Activated T-cell treated with anti-CD3 and anti-CD28 coated beads for 24 hours (primary cell): Measurements from ENCODE around the gene ASS1.

Experiments used
- DNase-seq: peaks from one replicate; pipeline ENCODE4 v3.0.0-alpha.2; 2020; ENCODE audit warnings: low read depth

ASS1 gene

DNA sequence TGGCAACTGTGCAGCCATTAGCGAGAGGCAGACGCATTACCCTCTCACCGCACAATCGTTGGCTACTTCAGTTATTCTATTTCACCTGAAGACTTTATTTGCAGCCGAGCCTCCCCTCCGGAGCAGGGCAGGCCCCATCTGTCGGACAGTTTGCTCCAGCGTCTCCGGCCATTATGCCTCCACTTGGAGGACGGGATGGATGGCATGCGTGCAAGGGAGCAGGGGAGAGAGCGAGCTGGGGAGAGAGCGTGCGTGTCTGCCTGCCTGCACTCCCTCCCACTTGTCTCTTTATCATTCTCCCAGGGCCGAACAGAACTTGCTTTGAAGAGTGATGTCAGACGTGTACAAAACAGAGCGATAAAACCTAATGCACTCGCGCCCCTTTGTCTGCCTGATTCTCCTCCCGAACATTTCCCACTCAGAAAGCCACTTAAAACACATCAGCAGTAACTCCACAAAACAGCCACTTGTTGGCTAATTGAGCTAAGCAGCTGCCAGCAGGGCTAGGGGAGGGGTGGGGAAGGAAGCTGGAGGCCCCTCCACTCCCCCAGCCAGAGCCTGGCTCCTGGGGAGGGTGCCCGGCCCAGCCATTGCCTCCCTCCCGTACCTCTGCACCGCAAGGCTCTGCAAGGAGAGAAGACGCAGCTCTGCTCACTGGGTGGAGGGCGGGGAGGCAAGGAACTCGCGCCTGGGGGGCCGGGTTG lies 91.2 kb downstream of the ASS1 start:
- DNase-seq, result no peak

DNA sequence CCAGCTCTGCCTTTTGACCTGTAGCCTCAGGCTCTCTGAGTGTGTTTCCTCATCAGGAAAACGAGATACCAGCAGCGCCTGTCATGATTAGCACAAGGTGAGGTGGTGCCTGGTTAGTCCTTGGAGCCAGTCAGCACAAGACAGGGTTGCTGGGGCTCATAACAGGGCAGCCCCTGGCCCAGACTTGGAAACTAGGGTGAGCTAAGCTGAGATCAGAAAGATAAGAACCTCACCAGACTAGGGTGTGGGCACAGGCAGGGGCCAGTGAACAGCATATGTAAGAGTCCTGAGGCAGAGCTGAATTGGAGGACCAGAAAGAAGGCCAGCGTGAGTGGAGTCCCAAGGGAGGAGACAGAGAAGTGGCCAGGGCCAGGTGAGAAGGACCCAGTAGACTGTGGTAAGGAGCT lies 91.9 kb downstream of the ASS1 start:
- DNase-seq, result no peak

DNA sequence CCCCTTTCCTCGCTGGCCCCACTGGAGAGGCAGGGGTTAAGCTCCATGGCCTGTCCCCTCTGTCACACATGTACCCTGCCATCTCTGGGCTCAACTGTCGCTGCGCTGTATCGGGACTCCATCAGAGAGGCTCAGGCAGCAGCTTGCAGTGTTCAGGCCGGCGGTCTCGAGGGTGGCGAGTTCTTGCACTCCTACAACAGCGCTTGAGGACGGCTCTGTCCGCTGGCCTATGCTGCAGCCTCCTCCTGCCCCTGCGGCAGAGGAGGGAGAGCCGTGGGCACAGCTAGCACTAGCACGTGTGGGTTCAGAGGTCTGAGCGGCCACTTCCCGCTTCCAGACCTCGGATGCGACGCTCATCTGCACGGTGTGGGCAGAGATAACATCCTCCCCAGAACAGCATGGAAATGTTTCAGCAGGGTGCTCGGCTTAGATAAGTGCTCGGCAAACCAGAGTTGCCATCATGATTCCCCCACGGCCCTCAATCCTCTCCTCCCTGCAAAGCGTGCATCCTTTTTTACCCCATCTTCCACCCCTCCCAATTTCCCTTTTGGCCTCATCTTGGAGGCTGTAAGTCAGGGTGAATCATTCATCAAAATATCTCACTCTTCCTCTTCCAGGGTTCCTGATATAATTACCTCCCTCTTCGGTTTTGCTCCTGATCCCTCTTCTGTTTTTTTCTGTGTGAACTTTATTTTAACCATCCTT lies 92.7 kb downstream of the ASS1 start:
- no peak for DNase-seq

DNA sequence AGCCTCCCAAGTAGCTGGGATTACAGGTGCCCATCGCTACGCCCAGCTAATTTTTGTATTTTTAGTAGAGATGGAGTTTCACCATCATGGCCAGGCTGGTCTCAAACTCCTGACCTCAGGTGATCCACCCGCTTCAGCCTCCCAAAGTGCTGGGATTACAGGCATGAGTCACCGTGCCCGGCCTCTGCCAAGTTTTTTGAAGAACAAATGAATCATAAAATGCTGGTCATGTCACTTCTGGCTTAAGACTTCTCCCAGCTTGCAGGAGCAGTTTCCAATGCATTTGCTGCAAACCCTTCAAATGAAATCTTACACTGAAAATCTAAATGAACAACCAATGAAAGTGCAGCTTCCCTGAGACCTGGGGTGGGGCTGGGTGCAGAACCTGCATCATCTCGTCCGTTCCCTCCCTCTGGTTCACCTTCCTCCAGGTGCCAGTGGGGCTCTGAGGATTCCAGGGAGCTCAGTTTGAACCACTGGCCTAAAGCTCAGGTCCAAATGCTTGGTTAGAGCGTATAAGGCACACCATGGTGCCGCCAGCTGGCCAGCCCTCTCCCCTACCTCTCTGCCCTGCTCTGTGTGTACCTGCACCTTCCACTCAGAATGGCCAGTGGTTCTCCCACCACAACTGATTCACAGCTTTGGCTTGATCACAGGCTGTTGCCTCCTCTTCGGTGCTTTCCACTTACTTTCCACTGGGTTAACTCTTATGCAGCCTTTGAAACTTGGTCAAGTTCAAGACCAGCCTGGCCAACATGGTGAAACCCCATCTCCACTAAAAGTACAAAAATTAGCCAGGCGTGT lies 94.9 kb downstream of the ASS1 start:
- no peak for DNase-seq

- no peak for DNase-seq
Observed at GRCh38 chr9:130541533-130541932, 96.8 kb downstream of the ASS1 start.

GRCh38 chr9:130542038-130542437 lies 97.3 kb downstream of the ASS1 start:
- no peak for DNase-seq

- DNase-seq, result no peak
Observed at GRCh38 chr9:130542457-130543228, 97.9 kb downstream of the ASS1 start.

DNA sequence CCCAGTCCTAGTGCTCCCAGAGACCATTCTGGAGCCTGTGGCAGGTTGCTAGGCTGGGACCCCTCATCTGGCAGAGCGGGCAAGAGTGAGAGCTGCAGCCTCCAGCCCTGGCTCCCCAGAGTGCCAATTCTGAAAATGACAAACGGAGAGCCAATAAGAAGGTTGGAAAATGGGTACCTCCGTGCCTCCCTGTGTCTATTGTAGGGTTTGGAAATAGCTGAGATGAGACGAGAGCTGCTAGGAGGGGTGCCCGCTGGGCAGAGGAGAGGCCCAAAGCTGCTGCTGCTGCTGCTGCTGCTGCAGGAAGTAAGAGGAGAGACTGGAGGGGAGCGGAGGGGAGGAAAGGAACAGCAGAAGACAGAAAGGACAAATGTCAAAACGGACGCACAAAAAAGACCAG lies 98.6 kb downstream of the ASS1 start:
- DNase-seq, result no peak

- DNase-seq, result no peak
Observed at GRCh38 chr9:130543859-130544258, 99.1 kb downstream of the ASS1 start.

GRCh38 chr9:130544364-130544763 lies 99.6 kb downstream of the ASS1 start:
- DNase-seq, result no peak

- no peak for DNase-seq
Observed at GRCh38 chr9:130548103-130548502, 103.3 kb downstream of the ASS1 start.

DNA sequence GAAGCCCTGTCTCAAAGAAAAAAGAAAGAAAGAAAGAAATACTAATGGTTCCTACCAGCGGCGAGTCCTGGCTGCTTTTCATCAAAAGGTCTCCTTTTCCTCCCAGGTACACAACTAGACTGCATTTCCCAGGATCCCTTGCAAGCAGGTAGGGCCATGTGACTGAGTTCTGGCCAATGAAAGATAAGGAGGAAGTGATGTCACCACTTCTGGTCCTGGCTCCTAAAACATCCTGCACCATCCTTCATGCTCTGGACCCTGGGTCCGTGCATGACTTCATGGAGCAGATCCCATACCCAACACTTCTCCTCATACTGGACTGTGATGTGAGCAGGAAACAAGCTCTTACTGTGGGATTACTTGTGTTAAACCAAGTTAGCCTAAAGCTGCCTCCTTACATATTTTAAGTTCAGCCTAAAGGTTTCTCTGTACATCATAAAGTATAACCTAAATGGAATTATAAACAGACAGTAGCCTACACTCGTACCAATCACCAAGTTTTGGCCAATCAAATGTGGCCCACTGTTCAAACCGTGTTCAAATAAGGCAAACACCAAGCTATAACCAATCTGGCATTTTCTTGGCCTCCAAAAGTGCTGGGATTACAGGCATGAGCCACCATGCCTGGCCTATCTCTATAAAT lies 104.5 kb downstream of the ASS1 start:
- no peak for DNase-seq
